ENCODE measurements around the gene MSI2.

Gene MSI2

DNA sequence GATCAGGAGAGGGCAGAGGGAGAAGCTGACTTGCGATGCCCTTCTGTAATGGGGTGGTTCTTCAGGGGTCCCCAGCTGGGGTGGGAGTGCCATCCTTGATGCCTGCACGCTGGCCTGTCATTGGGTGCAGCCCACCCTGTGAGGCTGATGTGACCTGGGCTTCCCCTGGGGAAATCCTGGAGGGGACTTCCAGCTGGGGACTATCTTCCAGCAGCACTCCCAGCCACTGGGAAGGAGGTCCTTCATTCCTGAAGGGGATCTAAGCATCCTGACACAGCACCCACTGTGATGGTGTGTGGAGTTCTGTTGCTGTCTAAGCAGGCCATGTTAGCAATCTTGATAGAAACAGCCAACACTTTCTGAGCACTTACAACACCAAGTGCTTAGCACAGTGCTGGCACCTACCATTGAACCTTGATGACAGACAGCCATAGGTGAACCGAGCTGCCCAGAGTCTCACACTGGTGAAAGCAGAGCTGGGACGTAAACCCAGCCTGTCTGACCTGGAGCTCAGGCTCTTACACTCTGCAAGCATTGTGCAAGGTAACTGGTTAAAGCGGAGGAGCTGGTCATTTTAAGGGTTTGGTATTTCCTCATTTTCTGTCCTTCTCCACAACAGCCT lies 277.5 kb downstream of the MSI2 start:
- DNase-seq = no peak

DNA sequence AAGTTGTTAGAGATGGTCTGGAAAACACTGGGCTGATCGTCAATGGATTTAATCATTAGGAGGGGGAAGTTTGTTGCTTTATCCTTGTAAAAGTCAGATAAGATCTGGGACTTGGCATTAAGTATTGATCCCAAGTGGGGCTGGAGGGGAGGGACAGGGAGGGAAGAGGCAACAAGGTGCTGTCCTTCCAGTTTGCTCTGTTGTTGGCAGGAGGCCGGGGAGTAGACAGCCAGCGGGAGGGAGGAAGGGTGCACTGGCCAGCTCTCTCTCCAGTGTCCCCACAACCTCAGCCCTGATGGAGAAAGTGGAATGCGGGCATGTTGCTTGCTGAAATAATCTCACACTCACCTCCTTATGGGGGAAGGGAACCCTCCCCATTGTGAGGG lies 278.5 kb downstream of the MSI2 start:
- DNase-seq = no peak

DNA sequence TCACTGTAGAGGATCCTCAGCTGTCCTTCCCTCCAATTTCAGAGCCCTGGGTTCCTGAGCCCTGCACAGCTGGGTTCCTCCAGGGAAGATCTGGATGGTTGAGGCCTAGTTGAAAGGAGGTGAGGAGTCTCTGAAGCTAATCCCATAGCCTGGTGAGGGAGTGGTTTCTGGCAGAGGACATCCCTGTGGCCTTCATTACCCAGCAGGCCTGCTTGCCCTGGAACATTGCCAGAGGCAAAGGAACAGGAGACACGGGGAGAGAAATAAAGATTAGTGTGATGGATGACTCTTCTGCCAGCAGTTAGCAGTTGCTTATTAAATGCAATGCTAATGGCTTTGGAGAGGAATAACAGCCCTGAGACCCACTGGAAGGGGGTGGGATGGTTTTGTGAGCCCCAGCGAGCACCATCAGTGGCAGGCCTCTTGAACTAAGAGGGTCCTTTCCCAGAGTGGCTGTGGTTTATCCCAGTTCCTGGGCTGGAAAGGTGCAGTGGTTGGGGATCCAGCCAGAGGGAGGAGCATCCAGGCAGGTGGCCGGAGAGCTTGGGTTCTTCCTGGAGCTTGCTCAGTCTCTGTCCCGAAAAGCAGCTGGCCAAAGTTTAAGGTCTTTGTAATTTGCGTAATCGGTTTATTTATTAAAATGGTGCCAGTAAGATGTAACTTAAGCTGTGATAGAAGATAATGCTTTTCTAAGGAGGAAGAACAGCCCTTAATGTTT lies 279.1 kb downstream of the MSI2 start:
- no peak for DNase-seq

DNA sequence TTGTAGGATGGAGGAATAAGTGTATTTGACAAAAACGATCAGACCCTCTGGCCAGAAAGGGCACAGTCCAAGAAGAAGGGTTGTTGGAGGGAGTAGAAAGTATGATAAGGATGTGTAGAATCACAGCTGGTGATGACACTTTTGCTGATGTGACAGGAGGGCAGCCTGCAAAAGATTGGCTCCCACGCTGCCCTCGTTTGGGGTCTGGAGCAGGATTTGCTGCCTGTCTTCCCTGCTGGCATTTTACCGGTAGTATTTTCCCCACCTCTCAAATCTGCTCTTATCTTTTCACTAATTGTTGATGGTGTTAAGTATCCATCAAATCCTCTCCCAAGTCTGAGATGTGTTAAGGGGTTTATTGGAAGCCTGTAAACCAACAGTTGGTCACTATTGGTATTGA lies 280.0 kb downstream of the MSI2 start:
- no peak for DNase-seq

DNA sequence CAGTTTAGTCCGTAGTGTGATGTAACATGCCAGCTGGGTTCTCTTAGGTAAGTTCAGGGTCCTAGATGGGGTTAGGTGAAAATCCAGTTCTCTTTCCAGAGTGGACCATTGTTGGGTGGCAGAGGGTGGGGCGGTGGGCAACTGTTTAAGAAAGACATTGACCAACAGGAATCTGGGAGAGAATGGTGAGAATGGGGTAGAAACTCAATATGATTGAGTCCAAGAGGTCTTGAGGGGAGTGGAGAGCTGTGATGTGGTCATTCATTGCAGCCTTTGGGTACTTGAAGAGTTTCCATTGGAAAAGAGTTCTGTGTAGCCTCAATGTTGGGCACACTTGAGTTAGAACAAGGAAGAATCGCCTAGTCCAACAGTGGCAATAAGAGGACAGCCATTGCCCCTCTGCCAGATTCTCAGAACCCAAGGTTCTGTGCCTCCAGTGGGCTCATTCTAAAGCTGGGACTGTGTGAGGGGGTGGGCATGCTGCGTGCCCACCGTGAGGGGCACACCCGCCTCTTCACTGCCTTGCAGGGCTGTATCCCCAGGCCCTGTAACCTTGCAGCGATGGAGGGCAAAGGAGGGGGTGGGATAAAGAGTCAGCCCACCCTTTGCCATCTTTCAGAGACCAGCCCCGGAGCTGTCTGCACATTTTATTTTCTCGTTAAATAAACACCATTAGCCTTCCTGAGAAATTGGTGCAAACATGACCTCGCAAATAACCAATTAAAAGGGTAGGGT lies 280.6 kb downstream of the MSI2 start:
- DNase-seq = no peak

GRCh38 chr17:57537524-57538410 lies 281.4 kb downstream of the MSI2 start:
- no peak for DNase-seq

DNA sequence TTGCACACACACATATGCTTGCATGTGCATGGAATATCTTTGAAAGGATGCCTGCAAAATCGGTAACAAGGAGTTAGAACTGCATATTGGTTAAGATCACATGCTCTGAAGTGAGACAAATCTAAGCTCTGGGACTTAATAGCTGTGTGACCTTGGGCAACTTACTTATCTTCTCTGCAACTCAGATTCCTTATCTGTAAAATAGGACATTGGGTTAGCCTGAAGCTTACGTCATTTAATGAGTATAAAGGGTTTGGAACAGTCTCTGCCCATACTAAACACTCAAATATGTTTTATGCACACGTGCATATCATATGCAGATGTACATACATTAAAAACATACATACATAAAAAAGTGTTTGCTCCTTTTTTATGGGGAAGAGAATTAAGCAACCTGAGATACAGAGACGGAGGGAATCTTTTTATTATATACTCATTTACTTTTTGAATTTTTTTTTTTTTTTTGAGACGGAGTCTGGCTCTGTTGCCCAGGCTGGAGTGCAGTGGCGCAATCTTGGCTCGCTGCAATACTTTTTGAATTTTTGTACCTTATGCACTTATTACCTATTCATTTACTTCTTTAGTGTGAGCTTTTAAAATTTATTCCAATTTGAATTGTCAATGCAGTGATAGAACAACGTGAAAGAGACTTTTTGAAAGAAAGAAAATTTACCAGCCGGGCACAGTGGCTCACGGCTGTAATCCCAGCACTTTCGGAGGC lies 282.6 kb downstream of the MSI2 start:
- no peak for DNase-seq

DNA sequence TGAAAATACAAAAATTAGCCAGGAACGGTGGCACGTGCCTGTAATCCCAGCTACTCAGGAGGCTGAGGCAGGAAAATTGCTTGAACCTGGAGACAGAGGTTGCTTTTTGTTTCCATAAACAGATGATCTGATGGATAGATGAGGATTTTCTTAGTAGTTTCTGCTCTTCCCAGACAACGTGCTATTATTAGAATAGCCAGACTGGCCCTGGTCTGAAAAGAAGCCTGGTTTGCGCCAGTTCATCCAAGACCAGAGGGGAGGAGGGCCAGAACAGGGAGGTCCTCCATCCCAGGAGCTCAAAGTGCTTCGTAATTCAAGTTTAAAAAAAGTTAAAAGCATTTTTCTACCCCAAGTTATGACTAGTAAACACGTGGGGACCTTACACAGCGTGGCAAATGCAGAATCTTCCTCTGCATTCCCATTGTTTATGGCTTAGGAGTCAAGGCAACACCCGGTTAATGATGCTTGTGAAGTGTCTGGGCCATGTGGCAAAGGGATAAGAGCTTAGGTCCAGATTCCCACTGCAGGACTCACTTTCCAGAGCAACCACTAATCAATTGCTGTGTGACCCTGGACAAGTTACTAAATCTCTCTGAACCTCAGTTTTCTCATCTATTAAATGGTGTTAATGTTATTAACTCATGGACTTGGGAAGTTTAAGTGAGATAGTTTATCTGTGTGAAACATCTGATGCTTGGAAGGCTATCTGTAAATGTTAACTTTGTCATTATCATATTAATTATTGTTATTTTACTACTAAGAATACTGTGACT lies 283.4 kb downstream of the MSI2 start:
- no peak for DNase-seq

GRCh38 chr17:57540596-57540995 lies 284.3 kb downstream of the MSI2 start:
- DNase-seq = no peak

DNA sequence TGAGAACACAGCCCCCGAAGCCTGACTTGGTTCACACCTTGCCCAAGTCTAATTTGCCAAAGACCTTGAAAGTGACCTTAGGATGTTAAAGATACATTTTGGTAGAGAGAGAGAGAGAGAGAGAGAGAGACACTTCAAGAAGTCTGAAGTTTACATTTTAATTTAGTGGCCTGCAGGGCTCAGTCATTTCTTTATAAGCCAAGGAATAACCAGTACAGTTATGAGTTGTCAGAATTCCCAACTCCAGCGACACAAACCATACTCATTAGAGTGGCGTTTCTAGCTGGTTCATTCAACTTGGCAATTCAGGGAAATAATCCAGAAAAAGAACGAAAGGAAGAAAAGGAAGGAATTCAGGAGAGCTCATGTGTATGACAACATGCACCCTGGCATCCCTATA lies 284.7 kb downstream of the MSI2 start:
- no peak for DNase-seq

DNA sequence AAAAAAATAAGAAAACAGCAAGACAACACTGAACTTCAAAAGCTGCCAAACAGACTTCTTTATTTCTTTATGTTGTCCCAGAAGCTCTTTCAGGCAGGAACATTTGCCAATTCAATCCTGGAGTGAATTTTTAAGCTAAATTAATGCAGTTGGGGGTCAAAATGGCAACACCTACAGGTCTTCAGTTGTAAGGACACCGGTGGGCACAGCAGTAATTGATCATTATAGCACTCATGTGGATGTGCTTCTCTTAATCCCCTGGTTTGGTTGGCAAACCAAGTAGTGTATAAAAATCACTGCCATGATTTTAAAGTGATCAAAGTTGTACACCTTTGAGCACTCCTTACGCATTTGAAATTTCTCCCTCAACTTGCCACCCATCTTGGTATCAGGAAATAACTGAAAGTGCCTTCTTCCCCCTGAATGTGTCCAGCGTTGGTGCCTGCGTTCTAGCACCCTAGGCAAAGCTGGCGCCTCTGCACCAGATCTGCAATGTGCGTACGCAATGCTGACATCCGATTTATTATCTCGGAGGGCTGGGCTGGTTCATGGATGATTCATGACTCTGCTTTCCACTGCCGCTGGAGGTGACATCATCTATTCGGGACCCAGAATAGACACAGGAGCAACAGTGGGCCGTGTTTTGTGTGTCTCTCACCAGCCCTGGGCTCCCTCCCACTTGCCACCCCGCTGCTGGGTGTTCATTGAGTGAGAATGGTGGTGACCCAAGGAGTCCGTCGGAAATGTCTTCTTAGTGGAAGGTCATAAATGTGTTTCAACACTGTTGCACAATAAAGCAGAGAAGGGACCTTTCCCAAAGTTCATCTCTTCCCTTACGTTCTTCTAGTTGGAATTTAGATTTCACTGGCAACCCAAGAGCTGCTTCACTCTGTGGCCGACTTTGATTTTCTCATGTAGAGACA lies 285.4 kb downstream of the MSI2 start:
- no peak for DNase-seq

DNA sequence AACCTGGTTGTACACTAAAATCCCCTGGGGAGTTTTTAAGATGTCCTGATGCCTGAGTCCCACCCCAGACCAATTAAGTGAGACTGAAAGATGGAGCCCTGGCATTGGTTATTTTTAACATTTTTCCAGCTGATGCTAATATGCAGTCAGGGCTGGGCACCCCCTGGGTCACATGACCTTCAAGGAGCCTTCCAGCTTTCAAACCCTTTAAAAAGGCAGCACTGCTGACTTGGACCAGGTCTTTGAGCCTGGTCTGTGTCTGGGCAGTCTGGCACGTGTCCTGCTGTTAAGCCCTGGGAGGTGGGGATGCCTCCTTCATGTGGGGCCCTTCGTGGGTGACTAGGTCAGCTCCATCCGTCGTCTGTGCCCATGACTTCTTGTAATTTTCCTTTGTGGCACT lies 286.2 kb downstream of the MSI2 start:
- DNase-seq = no peak

DNA sequence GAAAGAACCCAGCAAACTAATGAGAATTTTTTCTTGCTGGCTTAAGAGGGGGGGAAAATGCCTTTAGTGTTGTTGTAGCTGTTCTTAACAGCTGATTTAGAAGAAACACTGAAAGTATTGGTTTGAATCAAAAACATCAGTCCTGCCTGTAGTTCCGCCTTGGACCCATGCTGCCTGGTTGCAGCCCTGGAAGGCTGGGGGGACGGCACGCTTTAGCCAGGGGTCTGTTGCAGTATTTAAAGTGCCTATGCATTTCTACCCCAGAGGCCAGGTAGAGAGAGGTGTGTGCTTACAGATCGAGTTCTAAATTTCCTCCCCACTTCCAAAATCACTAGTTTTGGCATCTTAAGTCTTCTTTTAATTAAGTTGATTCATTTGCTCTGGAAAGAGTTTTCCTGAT lies 286.9 kb downstream of the MSI2 start:
- DNase-seq = no peak

DNA sequence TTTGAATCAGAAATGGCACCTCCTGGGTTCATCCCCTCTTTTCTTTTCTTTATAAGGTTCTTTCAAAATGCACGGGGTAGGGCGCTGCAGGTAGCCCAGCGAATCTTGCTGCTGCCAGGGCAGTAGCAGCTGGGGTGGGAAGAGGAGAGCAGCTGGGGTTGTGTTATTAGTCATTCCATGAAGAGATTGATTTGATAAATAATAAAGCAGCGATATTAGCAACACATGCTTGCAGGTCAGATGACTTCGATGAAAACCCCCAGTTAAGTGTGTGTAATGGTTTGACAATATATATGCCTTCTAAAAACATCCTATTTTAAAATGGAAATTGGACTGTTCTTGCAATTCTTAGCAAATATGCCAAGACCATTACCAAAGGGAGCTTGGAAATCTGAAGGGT lies 288.1 kb downstream of the MSI2 start:
- DNase-seq = no peak

DNA sequence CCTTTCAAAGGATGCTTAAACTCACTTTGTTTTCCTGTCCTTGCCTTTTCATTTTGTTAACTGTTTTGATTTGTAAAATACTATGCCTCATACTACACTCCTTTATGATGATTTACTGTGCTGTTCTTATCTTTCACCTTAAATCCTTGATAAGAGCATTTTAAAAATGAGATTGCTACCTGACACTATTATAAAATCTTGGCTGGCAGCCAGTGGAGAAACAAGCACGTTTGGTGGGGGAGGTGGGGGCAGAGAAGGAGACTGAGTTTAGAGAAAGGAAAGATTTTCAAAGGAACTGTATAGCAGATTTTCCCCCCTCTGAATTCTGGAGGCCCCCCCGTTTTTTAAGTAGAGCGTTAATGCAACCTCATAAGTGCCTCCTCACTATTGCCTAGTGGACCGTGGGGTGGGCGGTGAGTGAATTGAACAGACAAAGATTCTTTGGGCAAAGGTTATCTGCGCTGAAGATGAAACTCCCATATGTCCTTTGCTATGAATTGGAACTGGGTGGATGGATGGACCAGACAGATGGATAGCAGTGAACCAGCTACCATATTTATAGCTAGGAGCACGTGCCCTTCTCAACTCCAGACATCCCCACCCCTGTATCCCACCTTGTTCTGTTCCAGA lies 288.6 kb downstream of the MSI2 start:
- DNase-seq = no peak

DNA sequence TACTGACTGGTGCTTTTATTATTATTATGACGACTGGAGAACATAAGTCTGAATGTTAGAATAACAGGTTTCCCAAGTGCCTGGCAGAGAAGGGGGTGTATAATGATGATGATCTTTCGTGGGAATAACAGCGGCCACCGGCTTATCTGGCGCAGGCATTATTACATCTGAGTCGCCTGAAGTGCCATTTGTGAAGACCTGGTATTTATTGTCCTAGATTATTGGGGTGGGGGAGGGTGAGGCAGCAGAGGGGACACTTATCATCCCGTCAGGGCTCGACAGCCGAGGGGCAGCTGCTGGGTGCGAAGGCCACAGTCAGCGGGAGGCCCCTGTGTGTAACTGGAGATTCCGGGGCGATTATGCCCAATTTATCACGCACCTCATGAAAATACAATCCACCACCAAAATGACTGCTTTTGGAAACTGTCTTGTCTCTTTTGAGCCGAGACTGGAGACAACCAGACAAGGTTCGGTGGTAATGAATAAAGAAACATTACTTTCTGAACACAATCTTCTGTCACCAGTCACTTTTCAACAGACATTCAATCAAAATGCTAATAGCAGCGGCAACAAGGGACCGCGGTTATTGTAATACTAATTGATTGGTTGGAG lies 289.5 kb downstream of the MSI2 start:
- no peak for DNase-seq

GRCh38 chr17:57548421-57549410 lies 292.4 kb downstream of the MSI2 start:
- DNase-seq = no peak

- no peak for DNase-seq
Observed at GRCh38 chr17:57549468-57549867, 293.1 kb downstream of the MSI2 start.

All from CD4-positive, alpha-beta T cell treated with Interleukin-4 for 1 hour (primary cell).